Activated CD4-positive, alpha-beta T cell treated with anti-CD3 and anti-CD28 coated beads for 36 hours (primary cell): ENCODE measurements around the gene MT3. TPM values are rescaled to one million over a fixed set of nuclear protein-coding genes. Genes with fewer than 3 reads are reported as not detected.
"Not testable (repeated sequence)": the region's sequence is repeated elsewhere in the genome, so short reads cannot be mapped to it uniquely, and the experiment has no call there.

Experiments
- ATAC-seq: fragments of 200-7000 bp; cut with Tn5 transposase; one replicate; pipeline ENCODE4 v1.10.0; 2021; ENCODE audit warnings: mild to moderate bottlenecking, moderate library complexity
- CTCF ChIA-PET: fragments of 350-600 bp; sonication (Branson Sonifier 250); formaldehyde crosslinking; loops from one replicate; lab custom pipeline; 2021; ENCODE audit warnings: antibody characterized with exemption; lab: Charles Lee
- POLR2A ChIA-PET: fragments of 350-600 bp; sonication (Branson Sonifier 250); formaldehyde crosslinking; loops from one replicate; lab custom pipeline; 2021; ENCODE audit warnings: antibody characterized with exemption, inconsistent platforms; lab: Charles Lee
- DNase-seq: peaks from one replicate; pipeline ENCODE4 v3.0.0-alpha.2; 2020
- H3K27ac Mint-ChIP-seq: one replicate; pipeline ENCODE4 v1.8.0; 2021; ENCODE audit warnings: mixed read lengths
- H3K27me3 Mint-ChIP-seq: one replicate; pipeline ENCODE4 v1.8.0; 2021; ENCODE audit warnings: mixed read lengths
- H3K36me3 Mint-ChIP-seq: one replicate; pipeline ENCODE4 v1.8.0; 2021; ENCODE audit warnings: low read depth, mixed read lengths
- H3K4me1 Mint-ChIP-seq: one replicate; pipeline ENCODE4 v1.8.0; 2021; ENCODE audit warnings: mixed read lengths
- H3K4me3 Mint-ChIP-seq: one replicate; pipeline ENCODE4 v1.8.0; 2021; ENCODE audit warnings: mild to moderate bottlenecking, moderate library complexity, mixed read lengths
- H3K9me3 Mint-ChIP-seq: one replicate; pipeline ENCODE4 v1.8.0; 2021; ENCODE audit warnings: low read depth, mixed read lengths
- intact Hi-C, 2 experiments: fragments of 100-400 bp; cut with DNase I in 1 of 2; cut with micrococcal nuclease in 1 of 2; formaldehyde crosslinking; loops; one replicate each; pipeline versions ENCODE4 v1.14.2 to v1.15.1; 2022 to 2024; cut with DNase I, micrococcal nuclease
- total RNA-seq, 2 experiments: library from RNA; stranded (reverse); gene quantifications; one replicate each; pipeline ENCODE4 v1.2.3, GENCODE V29; 2021

The MT3 gene
- total RNA-seq, 2 experiments from 2014 or later, result 10.6 to 27.0 TPM

DNA sequence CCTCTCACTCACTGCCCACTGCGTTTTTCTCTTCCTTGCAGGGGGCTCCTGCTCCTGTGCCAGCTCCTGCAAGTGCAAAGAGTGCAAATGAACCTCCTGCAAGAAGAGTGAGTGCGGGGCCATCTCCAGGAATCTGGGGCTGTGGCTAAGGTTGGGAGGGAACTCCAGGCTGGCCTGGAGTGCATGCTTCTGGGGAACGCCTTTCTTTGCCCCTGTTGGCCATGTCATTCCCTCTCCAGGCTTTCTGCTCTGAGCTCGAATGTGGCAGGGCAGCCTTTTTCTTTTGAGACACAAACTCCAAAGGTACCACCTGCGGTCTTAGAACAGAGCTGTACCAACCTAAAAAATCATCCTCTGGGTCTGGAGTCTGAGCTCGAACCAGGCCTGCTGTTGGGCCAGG lies 28.8 kb downstream of the MT3 start:
- Mint-ChIP-seq H3K36me3 (no peaks in the 10 kb centered on the region), H3K4me1 (peaks cover 41% of the 10 kb centered on the region), H3K9me3 (no peaks in the 10 kb centered on the region), H3K27me3 (peaks cover 11% of the 10 kb centered on the region), H3K27ac (no peak overlapping the region), H3K4me3 (peak overlapping the region; percentile 61)
- POLR2A ChIA-PET, result interaction anchor here (1.1 to 1.6 kb wide), 2 partner anchors 7 to 10 kb away, joined by 4 to 5 read pairs; partner anchors contain the start of genes MT1E and MT2A
- no peak for DNase-seq
- intact Hi-C loops, result loop anchor here in 1 of 2 experiments (10.0 kb wide), 1 partner anchor 567 kb away; the partner anchor contains the start of genes PSME3IP1 and RSPRY1
- ATAC-seq, result no peak
- CTCF ChIA-PET, result interaction anchor here (0.7 to 1.2 kb wide), 4 partner anchors 9 to 17 kb away, joined by 3 to 4 read pairs (median 3); partner anchors contain the start of gene MT2A

DNA sequence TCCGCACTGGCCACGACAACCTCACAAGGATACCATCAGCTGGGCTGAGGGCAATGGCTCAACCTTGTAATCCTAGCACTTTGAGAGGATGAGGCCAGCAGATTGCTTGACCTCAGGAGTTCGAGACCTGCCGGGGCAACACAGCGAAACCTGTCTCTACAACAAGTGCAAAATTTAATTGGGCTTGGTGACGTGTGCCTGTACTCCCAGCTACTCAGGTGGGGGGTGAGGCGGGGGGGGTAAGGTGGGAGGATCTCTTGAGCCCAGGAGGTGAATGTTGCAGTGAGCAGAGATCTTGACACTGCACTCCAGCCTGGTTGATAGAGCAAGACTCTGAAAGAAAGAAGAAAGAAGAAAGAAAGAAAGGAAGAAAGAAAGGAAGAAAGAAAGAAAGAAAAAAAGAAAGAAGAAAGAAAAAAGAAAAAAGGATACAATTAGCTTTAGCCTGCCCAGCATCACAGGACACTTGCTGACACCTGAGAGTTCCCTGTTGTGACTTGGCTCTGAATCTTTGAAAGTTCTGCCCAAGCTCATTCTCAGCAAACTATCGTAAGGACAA lies 31.1 kb downstream of the MT3 start:
- POLR2A ChIA-PET, result no interaction called here
- intact Hi-C loops, result no loop called here
- peaks cover 19% of the 10 kb centered on the region for H3K27me3 Mint-ChIP-seq

DNA sequence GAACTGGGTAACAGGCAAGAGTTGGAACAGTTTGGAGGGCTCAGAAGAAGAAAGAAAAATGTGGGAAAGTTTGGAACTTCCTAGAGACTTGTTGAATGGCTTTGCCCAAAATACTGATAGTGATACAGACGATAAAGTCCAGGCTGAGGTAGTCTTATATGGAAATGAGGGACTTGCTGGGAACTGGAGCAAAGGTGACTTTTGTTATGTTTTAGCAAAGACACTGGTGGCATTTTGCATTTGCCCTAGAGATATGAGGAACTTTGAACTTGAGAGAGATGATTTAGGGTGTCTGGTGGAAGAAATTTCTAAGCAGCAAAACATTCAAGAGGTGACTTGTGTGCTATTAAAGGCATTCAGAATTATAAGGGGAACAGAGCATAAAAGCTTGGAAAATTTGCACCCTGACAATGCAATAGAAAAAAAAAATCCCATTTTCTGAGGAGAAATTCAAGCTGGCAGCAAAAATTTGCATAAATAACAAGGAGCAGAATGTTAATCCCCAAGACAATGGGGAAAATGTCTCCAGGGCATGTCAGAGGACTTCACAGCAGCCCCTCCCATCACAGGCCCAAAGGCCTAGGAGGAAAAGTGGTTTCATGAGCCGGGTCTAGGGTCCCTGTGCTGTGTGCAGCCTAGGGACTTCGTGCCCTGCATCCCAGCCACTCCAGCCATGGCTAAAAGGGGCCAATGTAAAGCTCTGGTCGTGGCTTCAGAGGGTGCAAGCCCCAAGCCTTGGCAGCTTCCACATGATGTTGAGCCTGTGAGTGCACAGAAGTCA lies 32.5 kb downstream of the MT3 start:
- CTCF ChIA-PET, result interaction anchor here (0.6 to 1.1 kb wide), 3 partner anchors 13 to 106 kb away, joined by 3 to 5 read pairs (median 3); no protein-coding TSS in a partner anchor
- not testable (repeated sequence) for ATAC-seq, DNase-seq

More for the DNA sequence above, 31.1 kb downstream of the MT3 start:
- ATAC-seq (no peak), DNase-seq (no peak)
- H3K4me1 Mint-ChIP-seq, result peaks cover 25% of the 10 kb centered on the region
- no peaks in the 10 kb centered on the region for H3K36me3 Mint-ChIP-seq
- H3K4me3 Mint-ChIP-seq, result no peak overlapping the region
- CTCF ChIA-PET, result interaction anchor here (0.7 to 0.9 kb wide), 2 partner anchors 8 to 317 kb away, joined by 3 read pairs; no protein-coding TSS in a partner anchor
- no peak overlapping the region for H3K27ac Mint-ChIP-seq
- no peaks in the 10 kb centered on the region for H3K9me3 Mint-ChIP-seq

DNA sequence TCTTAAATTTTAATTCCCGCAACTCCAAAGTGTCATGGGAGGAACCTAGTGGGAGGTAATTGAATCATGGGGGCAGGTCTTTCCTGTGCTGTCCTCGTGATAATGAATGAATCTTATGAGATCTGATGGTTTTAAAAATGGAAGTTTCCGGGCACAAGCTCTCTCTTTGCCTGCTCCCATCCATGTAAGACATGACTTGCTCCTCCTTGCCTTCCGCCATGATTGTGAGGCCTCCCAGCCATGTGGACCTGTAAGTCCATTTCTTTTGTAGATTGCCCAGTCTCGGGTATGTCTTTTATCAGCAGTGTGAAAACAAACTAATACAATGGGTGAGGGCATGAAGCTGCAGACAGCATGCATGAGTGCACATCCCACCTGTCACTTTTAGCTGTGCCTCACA lies 33.9 kb downstream of the MT3 start:
- H3K4me3 Mint-ChIP-seq, H3K27ac Mint-ChIP-seq, DNase-seq, H3K9me3 Mint-ChIP-seq, H3K36me3 Mint-ChIP-seq, intact Hi-C loops, ATAC-seq: not testable (repeated sequence)
- H3K27me3 Mint-ChIP-seq, result peaks cover 25% of the 10 kb centered on the region
- H3K4me1 Mint-ChIP-seq, result peaks cover 14% of the 10 kb centered on the region
- POLR2A ChIA-PET, result interaction anchor here (0.6 to 1.1 kb wide), 3 partner anchors 13 to 563 kb away, joined by 3 to 4 read pairs (median 3); partner anchors contain the start of genes PSME3IP1 and RSPRY1
- CTCF ChIA-PET, result interaction anchor here (1.0 to 1.7 kb wide), 5 partner anchors 9 to 81 kb away, joined by 3 to 6 read pairs (median 4); no protein-coding TSS in a partner anchor

More for the DNA sequence above, 32.5 kb downstream of the MT3 start:
- H3K9me3 Mint-ChIP-seq, H3K4me3 Mint-ChIP-seq, intact Hi-C loops, H3K36me3 Mint-ChIP-seq, H3K27ac Mint-ChIP-seq, POLR2A ChIA-PET: not testable (repeated sequence)
- peaks cover 23% of the 10 kb centered on the region for H3K4me1 Mint-ChIP-seq
- peaks cover 27% of the 10 kb centered on the region for H3K27me3 Mint-ChIP-seq

DNA sequence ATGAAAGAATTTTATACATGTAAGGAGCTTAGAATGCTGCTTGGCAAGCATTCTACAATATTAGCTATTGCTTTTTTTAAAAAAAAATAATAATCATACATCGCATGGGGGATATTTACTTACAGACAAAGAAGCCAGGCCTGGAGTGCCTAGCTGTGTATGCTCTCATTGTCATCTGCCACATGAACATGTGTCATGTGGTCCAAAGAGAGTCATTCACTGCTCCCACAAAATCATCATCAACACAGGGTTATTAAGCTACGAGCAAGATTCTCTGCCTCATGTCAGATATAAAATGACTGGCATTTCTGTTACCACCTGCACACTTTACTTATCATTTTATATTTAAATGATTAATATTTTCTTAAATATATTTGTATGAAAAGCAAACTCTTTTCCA lies 34.3 kb downstream of the MT3 start:
- DNase-seq (no peak), ATAC-seq (no peak)
- POLR2A ChIA-PET, result interaction anchor here (0.6 to 1.1 kb wide), 3 partner anchors 13 to 562 kb away, joined by 3 to 4 read pairs (median 3); partner anchors contain the start of genes PSME3IP1 and RSPRY1
- H3K36me3 Mint-ChIP-seq, result no peaks in the 10 kb centered on the region
- no peak overlapping the region for H3K27ac Mint-ChIP-seq
- CTCF ChIA-PET, result interaction anchor here (0.7 to 1.7 kb wide), 6 partner anchors 9 to 80 kb away, joined by 3 to 6 read pairs (median 4); no protein-coding TSS in a partner anchor
- H3K9me3 Mint-ChIP-seq, result no peaks in the 10 kb centered on the region
- peaks cover 23% of the 10 kb centered on the region for H3K27me3 Mint-ChIP-seq
- intact Hi-C loops, result loop anchor here in 1 of 2 experiments (2.0 kb wide), 2 partner anchors 19 to 45 kb away; partner anchors contain the start of genes MT1G and MT1H
- peaks cover 14% of the 10 kb centered on the region for H3K4me1 Mint-ChIP-seq
- no peak overlapping the region for H3K4me3 Mint-ChIP-seq

DNA sequence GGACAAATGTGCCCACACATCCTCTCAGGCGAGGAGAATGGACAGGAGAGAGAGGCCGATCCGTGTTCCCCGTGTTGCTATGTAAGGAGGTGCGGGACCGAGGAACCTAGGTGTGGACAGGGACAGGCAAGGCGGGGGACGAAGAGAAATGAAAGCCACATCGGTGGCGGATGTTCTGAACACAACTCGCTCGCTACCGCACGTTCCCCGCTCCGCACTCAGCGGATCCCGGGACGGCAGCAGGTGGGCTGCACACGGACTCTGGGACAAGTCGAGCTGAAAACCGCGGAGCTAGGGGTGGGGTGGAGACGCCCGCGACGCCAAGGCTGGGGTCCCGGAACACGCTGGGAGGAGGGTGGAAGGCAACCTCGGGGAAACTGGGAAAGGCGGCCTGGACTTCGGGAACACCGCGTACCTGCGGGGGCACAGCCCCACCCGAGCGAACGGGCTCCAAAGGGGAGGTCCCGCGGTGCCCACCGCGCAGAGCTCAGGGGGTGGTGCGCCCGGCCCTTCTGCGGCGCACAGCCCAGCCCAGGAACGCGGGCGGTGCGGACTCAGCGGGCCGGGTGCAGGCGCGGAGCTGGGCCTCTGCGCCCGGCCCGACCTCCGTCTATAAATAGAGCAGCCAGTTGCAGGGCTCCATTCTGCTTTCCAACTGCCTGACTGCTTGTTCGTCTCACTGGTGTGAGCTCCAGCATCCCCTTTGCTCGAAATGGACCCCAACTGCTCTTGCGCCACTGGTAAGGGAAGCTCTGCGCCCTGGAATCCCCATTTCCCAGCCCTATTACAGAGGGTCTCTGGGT lies 36.0 kb downstream of the MT3 start, which contains the start of gene MT1E:
Gene MT1E, plus strand, starts transcription at position 642 of the 803 bp plus-strand sequence. Its CDS starts 71 bp downstream, at position 713.
- Mint-ChIP-seq H3K9me3 (no peaks in the 10 kb centered on the region), H3K4me3 (peak within 1 kb of the TSS; percentile 71), H3K27me3 (peaks cover 26% of the 10 kb centered on the region), H3K4me1 (peaks cover 14% of the 10 kb centered on the region), H3K36me3 (no peaks in the 10 kb centered on the region), H3K27ac (peak within 1 kb of the TSS; percentile 79)
- POLR2A ChIA-PET, result interaction anchor here (0.7 to 3.0 kb wide), 8 partner anchors 8 to 57 kb away, joined by 3 to 31 read pairs (median 5); partner anchors contain the start of genes MT1F, MT1X and MT2A
- ATAC-seq, result peak; percentile 88
- CTCF ChIA-PET, result interaction anchor here (0.6 to 1.2 kb wide), 6 partner anchors 10 to 37 kb away, joined by 3 to 9 read pairs (median 5); partner anchors contain the start of gene MT2A
- intact Hi-C loops, result loop anchor here (1.0 to 2.0 kb wide), 7 partner anchors 16 to 57 kb away; partner anchors contain the start of genes MT1F (in 1 of the 2), MT1G (in 1 of the 2), MT1H (in 1 of the 2) and MT1X (in 1 of the 2)
- peak; percentile 82 for DNase-seq

DNA sequence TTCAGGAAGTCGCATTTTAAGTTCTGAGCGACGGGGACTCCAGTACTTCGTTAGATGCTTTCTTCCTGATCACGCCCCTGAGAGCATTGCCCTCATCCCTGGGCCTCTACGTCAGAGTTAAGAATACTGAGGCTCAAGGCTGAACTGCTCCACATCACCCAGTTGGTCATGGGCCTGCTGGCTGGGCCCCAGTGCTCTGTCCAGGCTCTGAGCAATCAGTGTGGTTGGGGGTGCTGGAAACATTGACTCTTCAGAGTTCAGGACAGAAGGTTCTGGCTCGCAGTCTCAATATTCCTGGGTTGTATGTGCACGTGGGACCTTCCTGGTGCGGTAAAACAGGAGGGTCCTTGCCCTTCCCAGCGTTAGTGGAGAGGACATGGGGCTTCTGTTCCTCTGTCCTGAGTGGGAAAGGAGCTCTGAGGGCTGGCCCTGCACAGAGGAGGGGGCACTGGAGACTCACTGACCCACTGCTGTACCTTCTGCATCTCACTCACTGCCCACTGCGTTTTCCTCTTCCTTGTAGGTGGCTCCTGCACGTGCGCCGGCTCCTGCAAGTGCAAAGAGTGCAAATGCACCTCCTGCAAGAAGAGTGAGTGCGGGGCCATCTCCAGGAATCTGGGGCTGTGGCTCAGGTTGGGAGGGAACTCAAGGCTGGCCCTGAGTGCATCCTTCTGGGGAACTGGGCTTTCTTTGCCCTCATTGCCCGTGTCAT lies 36.8 kb downstream of the MT3 start:
- peak; percentile 28 for ATAC-seq
- H3K4me3 Mint-ChIP-seq, result peak overlapping the region; percentile 71
- H3K4me1 Mint-ChIP-seq, result peaks cover 14% of the 10 kb centered on the region
- H3K27ac Mint-ChIP-seq, result peak overlapping the region; percentile 55
- POLR2A ChIA-PET, result interaction anchor here (0.7 to 3.0 kb wide), 8 partner anchors 8 to 56 kb away, joined by 3 to 31 read pairs (median 5); partner anchors contain the start of genes MT1F, MT1X and MT2A
- H3K9me3 Mint-ChIP-seq, result no peaks in the 10 kb centered on the region
- H3K27me3 Mint-ChIP-seq, result peaks cover 31% of the 10 kb centered on the region
- CTCF ChIA-PET, result interaction anchor here (0.7 to 1.2 kb wide), 5 partner anchors 15 to 37 kb away, joined by 3 to 9 read pairs (median 6); partner anchors contain the start of gene MT2A
- DNase-seq, result peak; percentile 29
- H3K36me3 Mint-ChIP-seq, result no peaks in the 10 kb centered on the region
- intact Hi-C loops, result loop anchor here (1.0 to 2.0 kb wide), 7 partner anchors 17 to 56 kb away; partner anchors contain the start of genes MT1F (in 1 of the 2), MT1G (in 1 of the 2), MT1H (in 1 of the 2) and MT1X (in 1 of the 2)

DNA sequence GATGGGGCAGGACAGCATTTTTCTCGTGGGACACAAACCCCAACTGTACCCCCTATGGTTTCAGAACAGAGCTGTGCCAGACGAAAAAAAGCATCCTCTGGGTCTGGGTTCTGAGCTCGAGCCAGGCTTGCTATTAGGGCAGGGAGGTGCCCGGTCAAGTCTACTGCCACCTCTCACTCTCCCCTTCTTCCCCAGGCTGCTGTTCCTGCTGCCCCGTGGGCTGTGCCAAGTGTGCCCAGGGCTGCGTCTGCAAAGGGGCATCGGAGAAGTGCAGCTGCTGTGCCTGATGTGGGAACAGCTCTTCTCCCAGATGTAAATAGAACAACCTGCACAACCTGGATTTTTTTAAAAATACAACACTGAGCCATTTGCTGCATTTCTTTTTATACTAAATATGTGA lies 37.4 kb downstream of the MT3 start:
- Mint-ChIP-seq H3K27ac (no peak overlapping the region), H3K27me3 (peaks cover 37% of the 10 kb centered on the region), H3K9me3 (no peaks in the 10 kb centered on the region), H3K36me3 (no peaks in the 10 kb centered on the region), H3K4me3 (peak overlapping the region; percentile 71), H3K4me1 (peaks cover 14% of the 10 kb centered on the region)
- DNase-seq, result no peak
- CTCF ChIA-PET, result interaction anchor here (0.6 to 0.7 kb wide), 2 partner anchors 37 to 283 kb away, joined by 3 to 5 read pairs; no protein-coding TSS in a partner anchor
- POLR2A ChIA-PET, result interaction anchor here (3.0 kb wide), 1 partner anchor 18 kb away, joined by 31 read pairs; the partner anchor contains the start of gene MT2A
- intact Hi-C loops, result no loop called here
- ATAC-seq, result no peak

DNA sequence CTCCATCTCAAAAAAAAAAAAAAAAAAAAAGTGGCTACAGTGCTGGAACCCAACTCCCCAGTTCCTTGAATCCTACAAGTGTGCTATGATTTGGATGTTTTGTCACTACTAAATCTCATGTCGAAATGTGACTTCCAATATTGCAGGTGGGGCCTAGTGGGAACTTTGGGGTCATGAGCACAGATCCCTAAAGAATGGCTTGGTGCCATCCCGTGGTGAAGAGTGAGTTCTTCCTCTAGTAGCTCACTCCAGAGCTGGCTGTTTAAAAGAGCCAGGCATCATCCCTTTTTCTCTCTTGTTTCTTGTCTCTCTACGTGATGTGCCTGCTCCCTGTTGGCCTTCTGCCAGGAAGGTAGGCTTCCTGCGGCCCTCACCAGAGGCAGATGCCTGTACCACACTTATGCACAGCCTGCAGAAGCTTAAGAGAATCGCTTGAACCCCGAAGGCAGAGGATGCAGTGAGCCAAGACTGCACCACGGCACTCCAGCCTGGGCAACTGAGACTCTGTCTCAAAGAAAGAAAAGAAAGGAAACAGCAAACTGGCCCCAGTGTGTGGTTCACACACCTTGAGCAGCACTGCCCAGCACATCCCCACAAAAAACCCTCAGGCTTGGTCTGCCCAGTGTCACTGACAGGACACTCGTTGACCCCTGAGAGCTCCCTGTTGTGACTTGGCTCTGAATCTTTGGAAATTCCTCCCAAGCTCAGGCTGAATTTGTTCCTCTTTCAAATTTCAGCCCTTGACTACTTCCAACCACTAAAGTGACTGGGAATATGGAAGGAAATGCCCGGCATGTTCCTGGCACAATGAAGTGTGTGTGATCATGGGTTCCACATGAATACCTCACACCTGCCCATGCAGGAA lies 39.4 kb downstream of the MT3 start:
- no peak for DNase-seq
- POLR2A ChIA-PET, result no interaction called here

More for the DNA sequence above, 39.4 kb downstream of the MT3 start:
- H3K4me1 Mint-ChIP-seq, result peaks cover 21% of the 10 kb centered on the region
- CTCF ChIA-PET, result interaction anchor here (1.2 kb wide), 1 partner anchor 28 kb away, joined by 3 read pairs; no protein-coding TSS in a partner anchor
- peaks cover 50% of the 10 kb centered on the region for H3K27me3 Mint-ChIP-seq
- H3K36me3 Mint-ChIP-seq, result no peaks in the 10 kb centered on the region
- intact Hi-C loops, result no loop called here
- H3K27ac Mint-ChIP-seq, result no peak overlapping the region
- no peak overlapping the region for H3K4me3 Mint-ChIP-seq
- ATAC-seq, result no peak
- H3K9me3 Mint-ChIP-seq, result no peaks in the 10 kb centered on the region
